LNCaP clone FGC (cell line): ENCODE measurements around the gene MUTYH.
A peak's percentile ranks its signal among the peaks of the same experiment; 100 is the strongest.

Experiments
- DNase-seq: peaks from one replicate; pipeline ENCODE4 v3.0.0-alpha.2; 2011; ENCODE audit warnings: low read depth
- H3K4me3 ChIP-seq: 2 replicates; pipeline ENCODE4 v1.5.1; 2011; ENCODE audit warnings: mild to moderate bottlenecking, low read depth, low read length, control low read depth
- CTCF ChIP-seq: IDR thresholded peaks from 2 replicates; pipeline ENCODE4 v1.5.1; 2012; ENCODE audit warnings: mild to moderate bottlenecking; ENCODE audit not compliant: control insufficient read depth, insufficient read depth; ENCODE audit errors: extremely low read depth

Gene MUTYH

GRCh38 chr1:45305231-45305630 is 35.0 kb downstream of the MUTYH start:
- no peak overlapping the region for H3K4me3 ChIP-seq
- DNase-seq, result no peak
- TF ChIP-seq CTCF, result no peak

GRCh38 chr1:45304311-45305081 is 35.7 kb downstream of the MUTYH start:
- peak overlapping the region; percentile 73 for H3K4me3 ChIP-seq
- no peak for DNase-seq
- no peak for TF ChIP-seq CTCF

DNA sequence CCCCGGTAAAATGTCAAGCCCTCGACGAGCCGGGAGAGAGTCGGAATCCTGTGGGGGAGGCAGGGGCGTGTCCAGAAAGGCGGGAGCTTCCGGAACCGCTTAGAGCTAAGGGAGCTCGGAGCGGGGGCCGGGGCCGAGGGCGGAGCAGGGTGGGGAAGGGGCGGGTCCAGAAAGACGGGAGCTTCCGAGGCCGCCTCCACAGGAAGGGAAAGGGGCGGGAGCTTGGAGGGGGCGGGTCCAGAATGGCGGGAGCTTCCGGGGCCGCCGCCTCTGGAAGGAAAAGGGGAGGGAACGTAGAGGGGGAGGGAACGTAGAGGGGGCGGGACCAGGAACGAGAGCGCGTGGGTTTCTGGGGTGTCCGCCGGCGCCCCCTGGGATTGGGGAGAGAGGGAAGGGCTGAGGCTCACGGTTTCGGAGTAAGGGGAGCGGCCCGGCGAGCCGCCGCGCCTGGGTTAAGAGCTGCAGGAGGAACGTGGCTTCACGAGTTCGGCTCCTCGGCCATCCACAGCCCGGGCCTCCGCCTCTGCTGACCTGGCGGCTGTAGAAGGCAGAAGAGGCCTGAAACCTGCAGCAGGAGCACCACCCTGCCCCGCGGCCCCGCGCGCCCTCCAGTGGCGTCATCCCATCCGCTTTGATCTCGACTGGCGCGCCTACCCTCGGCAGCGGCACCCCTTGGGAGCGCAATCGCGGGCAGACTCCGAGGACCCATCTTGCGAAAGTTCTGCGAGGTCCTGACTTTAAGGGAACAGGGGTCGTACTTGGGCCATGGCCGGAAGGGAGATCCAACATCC is 36.5 kb downstream of the MUTYH start:
- TF ChIP-seq CTCF, result peak; percentile 92
- H3K4me3 ChIP-seq, result peak overlapping the region; percentile 73
- DNase-seq, result peak; percentile 87

DNA sequence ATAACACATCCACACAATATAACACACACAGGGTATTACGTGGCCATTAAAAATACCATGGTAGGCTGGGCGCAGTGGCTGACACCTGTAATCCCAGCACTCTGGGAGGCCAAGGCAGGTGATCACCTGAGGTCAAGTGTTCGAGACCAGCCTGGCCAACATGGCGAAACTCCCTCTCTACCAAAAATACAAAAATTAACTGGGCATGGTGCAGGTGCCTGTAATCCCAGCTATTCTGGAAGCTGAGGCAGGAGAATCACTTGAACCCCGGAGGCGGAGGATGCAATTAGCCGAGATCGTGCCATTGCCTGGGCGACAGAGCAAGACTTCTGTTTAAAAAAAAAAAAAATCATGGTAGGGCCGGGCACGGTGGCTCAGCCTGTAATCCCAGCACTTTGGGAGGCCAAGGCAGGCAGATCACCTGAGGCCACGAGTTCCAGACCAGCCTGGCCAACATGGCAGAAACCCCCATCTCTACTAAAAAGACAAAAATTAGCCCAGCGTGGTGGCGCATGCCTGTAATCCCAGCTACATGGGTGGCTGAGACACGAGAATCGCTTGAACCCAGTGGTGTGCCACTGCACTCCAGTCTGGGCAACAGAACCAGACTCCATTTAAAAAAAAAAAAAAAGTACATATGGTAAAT is 37.6 kb downstream of the MUTYH start:
- peak overlapping the region; percentile 73 for H3K4me3 ChIP-seq
- DNase-seq, result no peak
- TF ChIP-seq CTCF, result no peak

- TF ChIP-seq CTCF, result no peak
- DNase-seq, result no peak
- H3K4me3 ChIP-seq, result no peak overlapping the region
These were observed 39.6 kb downstream of the MUTYH start for GRCh38 chr1:45300669-45300997.

DNA sequence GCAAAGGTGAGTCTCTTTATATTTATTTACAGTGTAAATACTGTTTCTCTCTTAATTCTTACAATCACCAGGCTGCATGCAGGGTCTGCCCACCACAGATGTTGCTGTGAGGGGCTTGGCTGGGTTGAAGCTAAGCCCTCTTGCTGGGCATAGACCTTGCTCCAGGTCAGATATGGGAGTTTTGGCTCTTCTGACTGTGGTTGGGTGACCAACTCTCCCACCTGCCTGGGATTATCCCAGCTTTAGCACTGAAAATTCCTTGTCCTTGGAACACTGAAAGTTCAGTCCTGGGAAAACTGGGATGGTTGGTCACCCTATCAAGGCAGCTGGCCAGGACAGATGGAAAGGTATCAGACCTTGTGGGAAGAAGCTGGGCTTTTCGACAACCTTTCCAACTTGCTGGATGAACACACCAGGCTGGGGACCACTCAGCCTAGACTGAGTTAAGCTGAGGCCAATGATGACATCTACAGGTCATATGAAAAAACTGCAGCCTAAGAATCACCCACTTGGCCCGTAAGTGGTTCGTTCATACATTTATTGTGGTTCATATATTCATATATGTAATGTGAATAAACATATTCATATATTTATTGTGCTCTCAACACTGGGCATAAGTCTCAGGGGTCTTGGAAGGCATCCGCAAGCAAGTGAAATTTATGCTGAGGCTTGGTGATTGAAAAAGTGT is 40.1 kb downstream of the MUTYH start:
- peak; percentile 81 for TF ChIP-seq CTCF
- peak; percentile 48 for DNase-seq
- no peak overlapping the region for H3K4me3 ChIP-seq
